ENCODE results near the gene ARMC6. TPM values are rescaled to one million over a fixed set of nuclear protein-coding genes. Genes with fewer than 3 reads are reported as not detected.

The ARMC6 gene
- total and polyA plus RNA-seq, 2 of the 13 experiments (the other 11 are each of a cell fraction or from before 2014, with no cell fraction given), result 16.2 to 36.8 TPM

DNA sequence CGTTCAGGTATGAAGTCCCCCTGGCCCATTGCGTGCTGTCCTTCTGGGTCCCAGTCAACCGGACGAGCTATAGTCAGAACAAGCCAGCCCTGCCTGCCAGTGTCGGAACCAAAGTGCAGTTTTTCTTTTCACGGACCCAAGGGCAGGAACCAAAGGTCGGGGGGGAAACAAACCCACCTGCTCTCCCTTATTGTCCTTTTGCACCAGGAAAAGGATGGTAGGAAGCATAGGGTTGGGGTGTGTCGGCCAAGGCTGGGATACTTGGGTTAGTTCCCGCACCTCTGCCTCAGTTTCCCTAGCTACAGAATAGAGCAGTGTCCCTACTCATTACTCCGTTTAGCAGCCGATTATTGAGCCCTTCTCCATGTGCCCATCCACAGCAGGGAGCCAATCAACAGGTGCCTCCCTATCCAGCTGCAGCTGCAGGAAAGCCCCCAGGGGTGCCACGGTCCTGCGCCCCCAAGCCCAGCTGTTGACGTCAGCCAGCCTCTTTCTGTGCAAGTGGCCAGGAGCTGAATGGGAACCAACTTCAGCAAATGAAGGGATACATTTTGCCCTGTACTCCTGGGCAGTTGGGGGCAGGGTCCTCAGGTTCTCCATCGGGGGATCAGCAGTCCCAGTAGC lies 21.0 kb downstream of the ARMC6 start:
- no peak overlapping the region for H3K4me2 ChIP-seq (ENCODE audit: low read depth, low read length)
- no peaks in the 10 kb centered on the region for H3K79me2 ChIP-seq (ENCODE audit: insufficient read depth, low read length)
- no peak overlapping the region for H3K4me3 ChIP-seq (replicated peaks in 1 of 3; ENCODE audit: insufficient read depth in 1 of 3, low read depth in 2 of 3, low read length in 3 of 3)
- ATAC-seq, result no peak
- no peaks in the 10 kb centered on the region for H3K27me3 ChIP-seq (ENCODE audit: control insufficient read depth in 1 of 2, insufficient read depth in 2 of 2, low read length in 2 of 2)
- H3K36me3 ChIP-seq (replicated peaks in 1 of 2; ENCODE audit: control insufficient read depth in 1 of 2, insufficient read depth in 2 of 2, low read length in 2 of 2), result peaks cover 32 to 74% of the 10 kb centered on the region in 2 experiments
- WGBS (ENCODE audit: low lambda C conversion rate), result 94% methylated on average over 14 of the region's 15 CpGs
- TF ChIP-seq MIXL1 (CRISPR knock-in tag; IDR thresholded peaks at IDR 0.05) (no peak), ZNF83 (CRISPR knock-in tag; IDR thresholded peaks at IDR 0.05; ENCODE audit: borderline replicate concordance) (no peak), PHF20 (CRISPR knock-in tag; IDR thresholded peaks at IDR 0.05) (no peak)
- TF ChIP-seq, protein P1, sequence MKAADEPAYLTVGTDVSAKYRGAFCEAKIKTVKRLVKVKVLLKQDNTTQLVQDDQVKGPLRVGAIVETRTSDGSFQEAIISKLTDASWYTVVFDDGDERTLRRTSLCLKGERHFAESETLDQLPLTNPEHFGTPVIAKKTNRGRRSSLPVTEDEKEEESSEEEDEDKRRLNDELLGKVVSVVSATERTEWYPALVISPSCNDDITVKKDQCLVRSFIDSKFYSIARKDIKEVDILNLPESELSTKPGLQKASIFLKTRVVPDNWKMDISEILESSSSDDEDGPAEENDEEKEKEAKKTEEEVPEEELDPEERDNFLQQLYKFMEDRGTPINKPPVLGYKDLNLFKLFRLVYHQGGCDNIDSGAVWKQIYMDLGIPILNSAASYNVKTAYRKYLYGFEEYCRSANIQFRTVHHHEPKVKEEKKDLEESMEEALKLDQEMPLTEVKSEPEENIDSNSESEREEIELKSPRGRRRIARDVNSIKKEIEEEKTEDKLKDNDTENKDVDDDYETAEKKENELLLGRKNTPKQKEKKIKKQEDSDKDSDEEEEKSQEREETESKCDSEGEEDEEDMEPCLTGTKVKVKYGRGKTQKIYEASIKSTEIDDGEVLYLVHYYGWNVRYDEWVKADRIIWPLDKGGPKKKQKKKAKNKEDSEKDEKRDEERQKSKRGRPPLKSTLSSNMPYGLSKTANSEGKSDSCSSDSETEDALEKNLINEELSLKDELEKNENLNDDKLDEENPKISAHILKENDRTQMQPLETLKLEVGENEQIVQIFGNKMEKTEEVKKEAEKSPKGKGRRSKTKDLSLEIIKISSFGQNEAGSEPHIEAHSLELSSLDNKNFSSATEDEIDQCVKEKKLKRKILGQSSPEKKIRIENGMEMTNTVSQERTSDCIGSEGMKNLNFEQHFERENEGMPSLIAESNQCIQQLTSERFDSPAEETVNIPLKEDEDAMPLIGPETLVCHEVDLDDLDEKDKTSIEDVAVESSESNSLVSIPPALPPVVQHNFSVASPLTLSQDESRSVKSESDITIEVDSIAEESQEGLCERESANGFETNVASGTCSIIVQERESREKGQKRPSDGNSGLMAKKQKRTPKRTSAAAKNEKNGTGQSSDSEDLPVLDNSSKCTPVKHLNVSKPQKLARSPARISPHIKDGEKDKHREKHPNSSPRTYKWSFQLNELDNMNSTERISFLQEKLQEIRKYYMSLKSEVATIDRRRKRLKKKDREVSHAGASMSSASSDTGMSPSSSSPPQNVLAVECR (CRISPR knock-in tag; IDR thresholded peaks at IDR 0.05; ENCODE audit: borderline replicate concordance), result peak; percentile 38; the same call in 1 of the 2 replicates
- TF ChIP-seq, protein P2, sequence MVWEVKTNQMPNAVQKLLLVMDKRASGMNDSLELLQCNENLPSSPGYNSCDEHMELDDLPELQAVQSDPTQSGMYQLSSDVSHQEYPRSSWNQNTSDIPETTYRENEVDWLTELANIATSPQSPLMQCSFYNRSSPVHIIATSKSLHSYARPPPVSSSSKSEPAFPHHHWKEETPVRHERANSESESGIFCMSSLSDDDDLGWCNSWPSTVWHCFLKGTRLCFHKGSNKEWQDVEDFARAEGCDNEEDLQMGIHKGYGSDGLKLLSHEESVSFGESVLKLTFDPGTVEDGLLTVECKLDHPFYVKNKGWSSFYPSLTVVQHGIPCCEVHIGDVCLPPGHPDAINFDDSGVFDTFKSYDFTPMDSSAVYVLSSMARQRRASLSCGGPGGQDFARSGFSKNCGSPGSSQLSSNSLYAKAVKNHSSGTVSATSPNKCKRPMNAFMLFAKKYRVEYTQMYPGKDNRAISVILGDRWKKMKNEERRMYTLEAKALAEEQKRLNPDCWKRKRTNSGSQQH (CRISPR knock-in tag; IDR thresholded peaks at IDR 0.05; ENCODE audit: low read depth), result no peak
- no peaks in the 10 kb centered on the region for H3K9me3 ChIP-seq (ENCODE audit: low read length)
- no peaks in the 10 kb centered on the region for H4K20me1 ChIP-seq (ENCODE audit: insufficient read depth, low read length)
- no TSS peak for BruUV-seq (replicated peaks)
- ChIA-PET POLR2A (no interaction called here), CTCF (ENCODE audit: low intra/inter-chr PET ratio, low total read pairs) (interaction anchor here (0.9 to 2.7 kb wide), 5 partner anchors 45 to 121 kb away, joined by 4 to 31 read pairs (median 22); partner anchors contain the start of gene TMEM161A)
- no peak overlapping the region for H3K9ac ChIP-seq (ENCODE audit: insufficient read depth, low read depth, low read length)
- H3K4me1 ChIP-seq (ENCODE audit: insufficient read depth, low read length), result peaks cover 20% of the 10 kb centered on the region
- no peak overlapping the region for H2AFZ ChIP-seq (ENCODE audit: low read length)
- in situ Hi-C loops (cut with HindIII; ENCODE audit: extremely low pct_ligation_motif_present, low pct_unique_long_range_greater_than_20kb) (loop anchor here (5.0 kb wide), 1 partner anchor 83 kb away; the partner anchor contains the start of gene TMEM161A), intact Hi-C loops (cut with micrococcal nuclease; ENCODE audit: unreplicated experiment) (no loop called here)
- no peak for FAIRE-seq
- H3K27ac ChIP-seq (ENCODE audit: extremely low read length, insufficient read depth, low read length), result no peak overlapping the region
- DNase-seq (ENCODE audit: low spot score), result no peak

All from HepG2 (cell line).